HEK293 (cell line): ENCODE results near the gene ZNF576.

ENCODE experiments used
- GLIS1 ChIP-seq: fragments of 450-650 bp; formaldehyde crosslinking; IDR thresholded peaks from 2 replicates; pipeline ENCODE4 v1.5.1; 2016; ENCODE audit warnings: missing biosample characterization, missing genetic modification characterization
- KLF10 ChIP-seq: fragments of 450-650 bp; IDR thresholded peaks from 2 replicates; pipeline ENCODE4 v1.5.1; 2018; ENCODE audit warnings: missing biosample characterization, mild to moderate bottlenecking, missing genetic modification characterization
- PRDM2 ChIP-seq: fragments of 450-650 bp; formaldehyde crosslinking; IDR thresholded peaks from 2 replicates; pipeline ENCODE4 v1.5.1; 2016; ENCODE audit warnings: missing biosample characterization, missing genetic modification characterization, borderline replicate concordance
- RBAK ChIP-seq: fragments of 450-650 bp; formaldehyde crosslinking; IDR thresholded peaks from 2 replicates; pipeline ENCODE4 v1.5.1; 2016; ENCODE audit warnings: missing biosample characterization, missing genetic modification characterization
- SCRT2 ChIP-seq: fragments of 450-650 bp; formaldehyde crosslinking; IDR thresholded peaks from 2 replicates; pipeline ENCODE4 v1.5.1; 2016; ENCODE audit warnings: missing biosample characterization, missing genetic modification characterization
- SP2 ChIP-seq: fragments of 450-650 bp; formaldehyde crosslinking; IDR thresholded peaks from 2 replicates; pipeline ENCODE4 v1.5.1; 2016; ENCODE audit warnings: missing biosample characterization, missing genetic modification characterization
- TCF7L2 ChIP-seq: IDR thresholded peaks from 2 replicates; pipeline ENCODE4 v1.6.1; 2011; ENCODE audit warnings: low read depth, mild to moderate bottlenecking, inconsistent platforms, low read length, moderate library complexity, borderline replicate concordance
- ZEB2 ChIP-seq: fragments of 450-650 bp; formaldehyde crosslinking; IDR thresholded peaks from 2 replicates; pipeline ENCODE4 v1.5.1; 2016; ENCODE audit warnings: missing biosample characterization, missing genetic modification characterization
- ZNF121 ChIP-seq: fragments of 450-650 bp; formaldehyde crosslinking; IDR thresholded peaks from 2 replicates; pipeline ENCODE4 v1.5.1; 2016; ENCODE audit warnings: missing biosample characterization, missing genetic modification characterization
- ZNF184 ChIP-seq: fragments of 450-650 bp; IDR thresholded peaks from 2 replicates; pipeline ENCODE4 v1.5.1; 2018; ENCODE audit warnings: missing biosample characterization, mild to moderate bottlenecking, missing genetic modification characterization
- ZNF274 ChIP-seq, 2 experiments: fragments of 200-500 bp in 1 of 2; fragments of 450-650 bp in 1 of 2; sonication (Bioruptor generic) in 1 of 2; formaldehyde crosslinking in 1 of 2; IDR thresholded peaks; 2 replicates each; pipeline versions ENCODE4 v1.5.1 to v1.6.1; 2014 to 2016; ENCODE audit warnings: borderline replicate concordance in 1 of 2, inconsistent platforms in 1 of 2, low read length in 1 of 2, missing biosample characterization in 1 of 2, missing genetic modification characterization in 1 of 2
- ZNF324 ChIP-seq: fragments of 450-650 bp; formaldehyde crosslinking; IDR thresholded peaks from 2 replicates; pipeline ENCODE4 v1.5.1; 2016; ENCODE audit warnings: missing biosample characterization, missing genetic modification characterization
- ZNF354C ChIP-seq: fragments of 450-650 bp; formaldehyde crosslinking; IDR thresholded peaks from 2 replicates; pipeline ENCODE4 v1.5.1; 2016; ENCODE audit warnings: missing biosample characterization, missing genetic modification characterization, low read depth, borderline replicate concordance
- ZNF394 ChIP-seq: fragments of 450-650 bp; formaldehyde crosslinking; IDR thresholded peaks from 2 replicates; pipeline ENCODE4 v1.5.1; 2016; ENCODE audit warnings: missing biosample characterization, missing genetic modification characterization, mild to moderate bottlenecking, moderate library complexity, borderline replicate concordance
- ZNF518A ChIP-seq: fragments of 450-650 bp; formaldehyde crosslinking; conservative IDR thresholded peaks from 2 replicates; pipeline ENCODE4 v1.5.1; 2016; ENCODE audit warnings: low read depth, missing biosample characterization, missing genetic modification characterization
- ZNF560 ChIP-seq: fragments of 450-650 bp; formaldehyde crosslinking; IDR thresholded peaks from 2 replicates; pipeline ENCODE4 v1.5.1; 2017; ENCODE audit warnings: missing biosample characterization, missing genetic modification characterization, borderline replicate concordance
- ZNF596 ChIP-seq: fragments of 450-650 bp; IDR thresholded peaks from 2 replicates; pipeline ENCODE4 v1.5.0; 2018; ENCODE audit warnings: missing biosample characterization, mild to moderate bottlenecking, missing genetic modification characterization, moderate library complexity
- ZNF626 ChIP-seq: fragments of 450-650 bp; sonication (Bioruptor Pico); formaldehyde crosslinking; IDR thresholded peaks from 2 replicates; pipeline ENCODE4 v1.5.1; 2018; ENCODE audit warnings: missing biosample characterization, missing genetic modification characterization, inconsistent platforms
- ZNF701 ChIP-seq: fragments of 450-650 bp; formaldehyde crosslinking; IDR thresholded peaks from 2 replicates; pipeline ENCODE4 v1.5.1; 2016; ENCODE audit warnings: missing biosample characterization, missing genetic modification characterization
- ZNF76 ChIP-seq: fragments of 450-650 bp; formaldehyde crosslinking; IDR thresholded peaks from 2 replicates; pipeline ENCODE4; 2016; ENCODE audit warnings: low read depth, missing biosample characterization, missing genetic modification characterization, borderline replicate concordance
- ZNF777 ChIP-seq: fragments of 450-650 bp; formaldehyde crosslinking; IDR thresholded peaks from 2 replicates; pipeline ENCODE4 v1.5.1; 2017; ENCODE audit warnings: missing biosample characterization, missing genetic modification characterization, borderline replicate concordance
- TF ChIP-seq, protein P1 (sequence below): fragments of 450-650 bp; formaldehyde crosslinking; IDR thresholded peaks from 2 replicates; pipeline ENCODE4 v1.5.1; 2016; ENCODE audit warnings: missing biosample characterization, missing genetic modification characterization
- TF ChIP-seq, protein P2 (sequence below): fragments of 450-650 bp; formaldehyde crosslinking; IDR thresholded peaks from 2 replicates; pipeline ENCODE4 v1.5.1; 2017; ENCODE audit warnings: missing biosample characterization, missing genetic modification characterization

The ZNF576 gene

DNA sequence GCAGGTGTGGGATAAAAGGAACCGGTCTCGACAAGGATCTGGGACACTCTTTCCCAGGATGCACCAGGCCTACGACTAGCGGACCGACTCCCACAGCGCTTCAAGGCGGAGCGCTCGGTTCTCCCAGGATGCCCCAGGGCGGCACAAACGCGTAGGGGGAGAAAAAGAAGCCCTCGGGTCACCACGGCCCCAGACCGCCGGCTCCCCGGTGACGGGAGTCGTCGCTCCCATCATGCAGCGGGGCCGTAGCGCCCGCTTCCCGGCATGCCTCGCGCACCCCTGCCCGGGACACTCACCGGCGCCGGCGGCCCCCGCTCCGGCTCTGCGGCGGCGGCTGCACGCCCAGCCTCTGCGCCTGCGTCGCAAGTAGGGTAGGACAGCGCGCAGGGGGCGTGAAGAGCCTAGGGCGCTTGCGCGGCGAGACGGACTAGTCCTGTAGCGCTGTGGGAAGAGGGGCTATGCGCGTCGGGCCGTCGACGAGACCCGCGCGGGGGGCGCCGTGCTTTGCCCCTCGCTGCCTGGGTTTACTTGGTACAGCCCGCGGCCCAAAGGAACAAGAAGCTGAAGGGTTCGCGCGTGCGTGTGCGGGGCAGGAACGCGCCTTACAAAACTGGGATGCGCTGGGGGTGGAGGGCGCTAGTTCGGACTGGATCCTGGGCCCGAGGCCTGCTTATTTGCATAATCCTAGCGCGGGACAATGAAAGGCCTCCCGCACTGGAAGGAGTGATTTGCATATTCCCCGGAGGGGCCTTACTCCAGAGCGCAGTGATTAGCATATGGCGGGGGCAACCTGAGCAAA lies 23.1 kb downstream of the ZNF576 start, which contains the start of gene ZNF428 (continued):
- TF ChIP-seq ZNF184 (tag by site-specific recombination) (0 out of 2 replicates have a peak, but pooled peaks have one; percentile 64), KLF10 (tag by site-specific recombination) (0 out of 2 replicates have a peak, but pooled peaks have one; percentile 75), ZNF76 (tag by site-specific recombination) (no peak; the same call in 1 of the 2 replicates), SCRT2 (tag by site-specific recombination) (no peak), ZNF701 (tag by site-specific recombination) (no peak), ZNF121 (peak; percentile 84), ZNF394 (tag by site-specific recombination) (peak; percentile 11), ZNF274 (IDR thresholded peaks at IDR 0.05; ENCODE audit: low read length) (no peak), ZNF274 (tag by site-specific recombination; IDR thresholded peaks at IDR 0.05; ENCODE audit: borderline replicate concordance) (no peak), ZNF324 (peak; percentile 84), ZNF777 (tag by site-specific recombination) (peak; percentile 94), SP2 (tag by site-specific recombination) (peak; percentile 48; the same call in 1 of the 2 replicates), GLIS1 (tag by site-specific recombination) (peak; percentile 85), ZNF626 (no peak), RBAK (tag by site-specific recombination) (peak; percentile 49; the same call in 1 of the 2 replicates), ZNF518A (tag by site-specific recombination) (peak; percentile 53; the same call in 1 of the 2 replicates), ZNF560 (tag by site-specific recombination) (peak; percentile 95; the same call in 1 of the 2 replicates), ZNF596 (tag by site-specific recombination) (peak; percentile 40; the same call in 1 of the 2 replicates), PRDM2 (tag by site-specific recombination) (no peak), ZEB2 (tag by site-specific recombination) (peak; percentile 98), ZNF354C (tag by site-specific recombination) (no peak), TCF7L2 (no peak; the same call in 1 of the 2 replicates)
- TF ChIP-seq, protein P1, sequence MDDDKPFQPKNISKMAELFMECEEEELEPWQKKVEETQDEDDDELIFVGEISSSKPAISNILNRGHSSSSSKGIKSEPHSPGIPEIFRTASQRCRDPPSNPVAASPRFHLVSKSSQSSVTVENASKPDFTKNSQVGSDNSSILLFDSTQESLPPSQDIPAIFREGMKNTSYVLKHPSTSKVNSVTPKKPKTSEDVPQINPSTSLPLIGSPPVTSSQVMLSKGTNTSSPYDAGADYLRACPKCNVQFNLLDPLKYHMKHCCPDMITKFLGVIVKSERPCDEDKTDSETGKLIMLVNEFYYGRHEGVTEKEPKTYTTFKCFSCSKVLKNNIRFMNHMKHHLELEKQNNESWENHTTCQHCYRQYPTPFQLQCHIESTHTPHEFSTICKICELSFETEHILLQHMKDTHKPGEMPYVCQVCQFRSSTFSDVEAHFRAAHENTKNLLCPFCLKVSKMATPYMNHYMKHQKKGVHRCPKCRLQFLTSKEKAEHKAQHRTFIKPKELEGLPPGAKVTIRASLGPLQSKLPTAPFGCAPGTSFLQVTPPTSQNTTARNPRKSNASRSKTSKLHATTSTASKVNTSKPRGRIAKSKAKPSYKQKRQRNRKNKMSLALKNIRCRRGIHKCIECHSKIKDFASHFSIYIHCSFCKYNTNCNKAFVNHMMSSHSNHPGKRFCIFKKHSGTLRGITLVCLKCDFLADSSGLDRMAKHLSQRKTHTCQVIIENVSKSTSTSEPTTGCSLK (tag by site-specific recombination) = no peak
- TF ChIP-seq, protein P2, sequence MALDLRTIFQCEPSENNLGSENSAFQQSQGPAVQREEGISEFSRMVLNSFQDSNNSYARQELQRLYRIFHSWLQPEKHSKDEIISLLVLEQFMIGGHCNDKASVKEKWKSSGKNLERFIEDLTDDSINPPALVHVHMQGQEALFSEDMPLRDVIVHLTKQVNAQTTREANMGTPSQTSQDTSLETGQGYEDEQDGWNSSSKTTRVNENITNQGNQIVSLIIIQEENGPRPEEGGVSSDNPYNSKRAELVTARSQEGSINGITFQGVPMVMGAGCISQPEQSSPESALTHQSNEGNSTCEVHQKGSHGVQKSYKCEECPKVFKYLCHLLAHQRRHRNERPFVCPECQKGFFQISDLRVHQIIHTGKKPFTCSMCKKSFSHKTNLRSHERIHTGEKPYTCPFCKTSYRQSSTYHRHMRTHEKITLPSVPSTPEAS = peak; percentile 8; the same call in 1 of the 2 replicates
